SK-N-MC (cell line): ENCODE results near the gene EGLN1.

Experiments
- DNase-seq: peaks from one replicate; pipeline ENCODE4 v3.0.0-alpha.2; 2011; ENCODE audit warnings: low read depth, low spot score
- H3K27ac ChIP-seq: fragments of 200-600 bp; sonication (generic); 2 replicates; pipeline ENCODE4 v1.5.1; 2016; ENCODE audit warnings: mixed run types
- H3K36me3 ChIP-seq: fragments of 200-600 bp; sonication (generic); 2 replicates; pipeline ENCODE4 v1.6.1; 2017; ENCODE audit warnings: antibody characterized with exemption, low read length, mixed read lengths; ENCODE audit not compliant: insufficient read depth
- H3K4me3 ChIP-seq: fragments of 200-600 bp; sonication (generic); 2 replicates; pipeline ENCODE4 v1.5.1; 2016
- H3K9ac ChIP-seq: fragments of 200-600 bp; sonication (generic); 2 replicates; pipeline ENCODE4 v1.8.0; 2017; ENCODE audit warnings: mixed run types, mixed read lengths; ENCODE audit not compliant: insufficient read length
- H3K9me3 ChIP-seq: fragments of 200-600 bp; sonication (generic); 2 replicates; pipeline ENCODE4 v1.6.1; 2017; ENCODE audit warnings: low read depth, mild to moderate bottlenecking, antibody characterized with exemption, low read length, moderate library complexity, mixed read lengths
- EZH2 ChIP-seq: fragments of 200-600 bp; sonication (generic); IDR thresholded peaks from one replicate; pipeline ENCODE4 v1.6.1; 2017; ENCODE audit warnings: antibody characterized with exemption
- FOXP2 ChIP-seq: optimal IDR thresholded peaks from 2 replicates; pipeline ENCODE3; 2011; ENCODE audit warnings: mild to moderate bottlenecking, moderate library complexity; ENCODE audit not compliant: insufficient read depth; ENCODE audit errors: extremely low read length, control extremely low read depth
- POLR2AphosphoS5 ChIP-seq: IDR thresholded peaks from 2 replicates; pipeline ENCODE4 v1.6.1; 2012; ENCODE audit warnings: mild to moderate bottlenecking, low read depth, low read length, borderline replicate concordance

The EGLN1 gene

GRCh38 chr1:231363624-231364023 lies 58.5 kb downstream of the EGLN1 start:
- H3K9me3 ChIP-seq, result no peaks in the 10 kb centered on the region
- H3K36me3 ChIP-seq, result no peaks in the 10 kb centered on the region
- TF ChIP-seq EZH2 (no peak), FOXP2 (no peak), POLR2AphosphoS5 (no peak)
- H3K4me3 ChIP-seq, result no peak overlapping the region
- DNase-seq, result no peak
- H3K9ac ChIP-seq, result no peak overlapping the region
- no peak overlapping the region for H3K27ac ChIP-seq

DNA sequence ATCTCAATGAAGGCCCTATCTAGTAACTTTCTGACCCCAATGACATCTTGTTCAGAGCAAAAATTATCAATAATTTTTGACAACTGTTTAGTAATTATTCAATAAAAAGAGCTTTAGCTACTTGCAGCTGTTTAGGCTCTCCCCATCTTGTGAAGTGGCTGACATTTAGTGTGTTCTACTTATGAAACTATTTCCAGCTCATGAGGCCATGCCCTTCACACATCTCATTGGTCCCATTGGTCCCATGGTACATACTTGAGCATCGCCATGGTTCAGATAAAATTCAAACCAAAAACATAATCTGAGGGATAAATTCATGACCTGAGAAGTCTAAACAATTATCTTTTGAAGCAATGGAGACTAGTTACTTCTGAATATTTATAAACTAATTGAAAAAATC lies 59.8 kb downstream of the EGLN1 start:
- Histone ChIP-seq H3K9me3 (no peaks in the 10 kb centered on the region), H3K9ac (no peak overlapping the region), H3K4me3 (no peak overlapping the region), H3K27ac (no peak overlapping the region), H3K36me3 (no peaks in the 10 kb centered on the region)
- TF ChIP-seq EZH2 (no peak), POLR2AphosphoS5 (no peak), FOXP2 (no peak)
- no peak for DNase-seq

GRCh38 chr1:231359113-231359512 lies 63.0 kb downstream of the EGLN1 start:
- Histone ChIP-seq H3K27ac (no peak overlapping the region), H3K36me3 (no peaks in the 10 kb centered on the region), H3K4me3 (no peak overlapping the region), H3K9ac (no peak overlapping the region), H3K9me3 (no peaks in the 10 kb centered on the region)
- TF ChIP-seq POLR2AphosphoS5 (no peak), FOXP2 (no peak), EZH2 (no peak)
- no peak for DNase-seq

DNA sequence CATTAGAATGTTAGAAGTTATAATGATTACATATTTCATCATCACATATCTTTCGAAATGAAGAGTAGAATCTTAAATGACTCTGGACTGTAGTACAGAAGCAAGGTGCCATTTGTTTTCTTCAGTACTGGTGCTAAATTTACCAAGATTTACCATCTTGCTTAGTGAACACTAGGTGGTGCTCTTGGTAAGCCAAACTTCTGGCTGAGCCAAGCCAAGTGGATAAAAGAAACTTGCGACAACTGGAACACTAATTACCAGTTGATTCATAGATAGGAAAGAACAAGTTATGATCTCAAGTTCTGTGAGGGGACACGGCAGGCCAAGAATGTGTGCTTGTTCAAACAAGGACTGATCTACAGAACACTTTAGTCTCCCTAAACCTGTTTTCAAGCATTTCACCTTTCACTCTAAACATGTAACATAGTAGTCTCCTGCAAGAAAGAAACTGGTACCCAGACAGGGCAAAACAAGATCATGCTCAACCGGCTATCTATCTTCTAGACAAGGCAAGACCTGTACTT lies 64.2 kb downstream of the EGLN1 start:
- no peak overlapping the region for H3K27ac ChIP-seq
- no peak overlapping the region for H3K9ac ChIP-seq
- H3K9me3 ChIP-seq, result no peaks in the 10 kb centered on the region
- no peak overlapping the region for H3K4me3 ChIP-seq
- DNase-seq, result peak; percentile 12
- no peak for TF ChIP-seq POLR2AphosphoS5
- no peak for TF ChIP-seq EZH2
- TF ChIP-seq FOXP2, result no peak
- H3K36me3 ChIP-seq, result peaks cover 5% of the 10 kb centered on the region

GRCh38 chr1:231357187-231357772 lies 64.8 kb downstream of the EGLN1 start:
- Histone ChIP-seq H3K9me3 (no peaks in the 10 kb centered on the region), H3K27ac (no peak overlapping the region), H3K4me3 (no peak overlapping the region), H3K36me3 (peaks cover 11% of the 10 kb centered on the region), H3K9ac (no peak overlapping the region)
- DNase-seq, result no peak
- no peak for TF ChIP-seq EZH2

DNA sequence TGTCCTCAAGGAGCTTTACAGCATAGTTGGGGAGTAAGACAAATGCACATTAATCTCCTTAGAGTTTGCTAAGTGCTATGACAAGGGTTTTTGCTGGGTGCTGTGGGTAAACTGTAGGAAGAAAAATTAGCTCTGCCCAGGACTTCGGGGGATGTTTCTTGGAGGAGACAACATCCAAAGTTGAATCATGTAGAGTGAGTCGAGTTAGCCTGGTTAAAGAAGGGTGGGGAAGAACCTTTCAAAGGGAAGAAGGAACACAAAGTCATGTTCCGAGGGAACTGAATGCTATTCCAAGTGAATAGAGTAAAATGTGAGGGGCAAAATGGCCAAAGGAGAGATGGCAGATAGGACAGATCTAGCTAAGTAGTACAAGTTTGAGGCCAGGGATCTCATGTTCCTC lies 66.9 kb downstream of the EGLN1 start:
- H3K27ac ChIP-seq, result no peak overlapping the region
- no peak overlapping the region for H3K4me3 ChIP-seq
- peaks cover 29% of the 10 kb centered on the region for H3K36me3 ChIP-seq
- TF ChIP-seq POLR2AphosphoS5, result no peak
- TF ChIP-seq FOXP2, result no peak
- TF ChIP-seq EZH2, result no peak
- DNase-seq, result no peak
- no peaks in the 10 kb centered on the region for H3K9me3 ChIP-seq
- no peak overlapping the region for H3K9ac ChIP-seq

GRCh38 chr1:231354330-231355020 lies 67.6 kb downstream of the EGLN1 start:
- Histone ChIP-seq H3K27ac (no peak overlapping the region), H3K9me3 (no peaks in the 10 kb centered on the region), H3K4me3 (no peak overlapping the region), H3K9ac (no peak overlapping the region), H3K36me3 (peaks cover 35% of the 10 kb centered on the region)
- TF ChIP-seq EZH2, result no peak
- no peak for TF ChIP-seq POLR2AphosphoS5
- no peak for TF ChIP-seq FOXP2
- DNase-seq, result no peak

DNA sequence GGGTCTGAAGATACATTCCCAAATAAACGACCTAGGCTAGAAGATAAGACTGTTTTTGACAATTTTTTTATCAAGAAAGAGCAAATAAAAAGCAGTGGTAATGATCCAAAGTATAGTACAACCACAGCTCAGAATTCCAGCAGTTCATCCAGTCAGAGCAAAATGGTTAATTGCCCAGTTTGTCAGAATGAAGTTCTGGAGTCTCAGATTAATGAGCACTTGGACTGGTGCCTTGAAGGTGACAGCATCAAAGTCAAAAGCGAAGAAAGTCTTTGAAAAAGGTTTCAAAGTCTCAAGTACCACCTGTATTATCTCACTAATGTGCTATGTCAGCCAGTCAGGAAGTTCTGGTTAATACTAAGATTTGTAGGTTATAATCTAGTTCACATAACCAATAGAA lies 69.0 kb downstream of the EGLN1 start:
- no peak for DNase-seq
- Histone ChIP-seq H3K36me3 (peaks cover 39% of the 10 kb centered on the region), H3K9me3 (no peaks in the 10 kb centered on the region), H3K27ac (no peak overlapping the region), H3K9ac (no peak overlapping the region), H3K4me3 (no peak overlapping the region)
- TF ChIP-seq POLR2AphosphoS5 (no peak), FOXP2 (no peak), EZH2 (no peak)
